Measurements from ENCODE around the gene SLAIN2. TPM values are rescaled to one million over a fixed set of nuclear protein-coding genes. Genes with fewer than 3 reads are reported as not detected.

SLAIN2 gene
- total RNA-seq, 1 experiment from 2014 or later: 30.8 TPM

GRCh38 chr4:48429709-48430474, 88.6 kb downstream of the SLAIN2 start:
- H3K4ac ChIP-seq (ENCODE audit: low read depth, low read length): no peak overlapping the region
- H2BK15ac ChIP-seq (ENCODE audit: low read depth, low read length): no peak overlapping the region
- no peaks in the 10 kb centered on the region for H3K23me2 ChIP-seq (ENCODE audit: insufficient read length, low read depth, low read length, poor library complexity, severe bottlenecking)
- no peak overlapping the region for H3K4me2 ChIP-seq (ENCODE audit: insufficient read depth, insufficient read length, low read length)
- H3K56ac ChIP-seq (ENCODE audit: insufficient read length, low read depth, low read length): no peak overlapping the region
- no peaks in the 10 kb centered on the region for H3K79me2 ChIP-seq (ENCODE audit: insufficient read depth, low read length)
- H3K4me3 Mint-ChIP-seq: no peak overlapping the region
- peak overlapping the region in 2 of 3 experiments; percentile 66 to 86; a peak in 4 of 7 replicates for H3K27ac Mint-ChIP-seq
- no peak overlapping the region for H2BK20ac ChIP-seq (ENCODE audit: low read depth, low read length, poor library complexity, severe bottlenecking)
- no peaks in the 10 kb centered on the region for H3K4me1 ChIP-seq (ENCODE audit: insufficient read depth, low read length)
- no peak overlapping the region for H2BK5ac ChIP-seq (ENCODE audit: insufficient read length, low read length)
- H3K23ac ChIP-seq (ENCODE audit: insufficient read length, low read depth, low read length): no peak overlapping the region
- H3K9ac ChIP-seq (ENCODE audit: extremely low read depth, insufficient read length, low read length): no peak overlapping the region
- no peak overlapping the region for H3T11ph ChIP-seq (ENCODE audit: low read length)
- TF ChIP-seq CTCF (conservative IDR thresholded peaks at IDR 0.05): no peak
- no peak overlapping the region for H4K8ac ChIP-seq (replicated peaks; ENCODE audit: insufficient read length, low read depth, low read length)
- peaks cover 16 to 22% of the 10 kb centered on the region in 2 experiments for H3K4me1 Mint-ChIP-seq
- WGBS (ENCODE audit: extremely low coverage, insufficient read length, low lambda C conversion rate): no CpG with 5 or more reads among the region's 1 CpG
- H3K9me3 Mint-ChIP-seq: no peaks in the 10 kb centered on the region
- H2AK5ac ChIP-seq (ENCODE audit: insufficient read length, low read length): no peak overlapping the region
- no peak overlapping the region for H2BK12ac ChIP-seq (ENCODE audit: insufficient read length, low read depth, low read length)
- no peak overlapping the region for H4K91ac ChIP-seq (ENCODE audit: insufficient read length, low read depth, low read length)
- 0 out of 7 replicates have a peak, but pooled peaks cover 0 to 2% (median 0%) of the 10 kb centered on the region in 3 experiments for H3K36me3 Mint-ChIP-seq (ENCODE audit: insufficient read depth in 1 of 3, low read depth in 3 of 3)
- no peaks in the 10 kb centered on the region for H3K9me3 ChIP-seq (ENCODE audit: control insufficient read depth, low read depth, low read length)
- H3K27me3 ChIP-seq (ENCODE audit: insufficient read depth, low read length): no peaks in the 10 kb centered on the region; the same call in 1 of the 2 replicates
- no peak overlapping the region for H2AFZ ChIP-seq (ENCODE audit: low read length)
- H3K27ac ChIP-seq (ENCODE audit: insufficient read length, low read depth, low read length): no peak overlapping the region
- H3K79me1 ChIP-seq (ENCODE audit: insufficient read depth, low read depth, low read length, poor library complexity, severe bottlenecking): no peaks in the 10 kb centered on the region
- no peak overlapping the region for H3K14ac ChIP-seq (ENCODE audit: insufficient read depth, low read length)
- no peak overlapping the region for H3K18ac ChIP-seq (ENCODE audit: insufficient read length, low read depth, low read length)
- no peak for DNase-seq
- H4K20me1 ChIP-seq (ENCODE audit: control insufficient read depth, insufficient read depth, insufficient read length): no peaks in the 10 kb centered on the region
- H3K27me3 Mint-ChIP-seq (ENCODE audit: low read depth): no peaks in the 10 kb centered on the region
- no peak overlapping the region for H2BK120ac ChIP-seq (ENCODE audit: low read depth, low read length, poor library complexity, severe bottlenecking)
- H4K5ac ChIP-seq (ENCODE audit: insufficient read length, low read depth, low read length): no peak overlapping the region

All from H9 (cell line).